ENCODE results near the gene ATF5. TPM values are rescaled to one million over a fixed set of nuclear protein-coding genes. Genes with fewer than 3 reads are reported as not detected.
"Not testable (repeated sequence)": the region's sequence is repeated elsewhere in the genome, so short reads cannot be mapped to it uniquely, and the experiment has no call there.

ATF5 gene
- polyA plus RNA-seq, 1 donor: 28.8 TPM

GRCh38 chr19:49923055-49924003 lies 5.7 kb upstream of the ATF5 start:
- DNase-seq: no peak

- DNase-seq: no peak
Measured at GRCh38 chr19:49924004-49924880, 4.8 kb upstream of the ATF5 start.

- DNase-seq: not testable (repeated sequence)
Measured at GRCh38 chr19:49924881-49925210, 4.2 kb upstream of the ATF5 start.

GRCh38 chr19:49925486-49925885 lies 3.5 kb upstream of the ATF5 start:
- DNase-seq: no peak

GRCh38 chr19:49926515-49926914 lies 2.5 kb upstream of the ATF5 start:
- no peak for DNase-seq

GRCh38 chr19:49927526-49928264 lies 1.3 kb upstream of the ATF5 start:
- no peak for DNase-seq

- DNase-seq: peak; percentile 91
Measured at GRCh38 chr19:49929611-49930482, 842 bp downstream of the ATF5 start.

- DNase-seq: no peak
Measured at GRCh38 chr19:49930483-49931011, 1.5 kb downstream of the ATF5 start.

- no peak for DNase-seq
Measured at GRCh38 chr19:49931293-49932040, 2.5 kb downstream of the ATF5 start.

GRCh38 chr19:49932041-49932451 lies 3.0 kb downstream of the ATF5 start:
- no peak for DNase-seq

GRCh38 chr19:49932731-49933131 lies 3.7 kb downstream of the ATF5 start:
- no peak for DNase-seq

- no peak for DNase-seq
Measured at GRCh38 chr19:49933643-49934042, 4.6 kb downstream of the ATF5 start.

GRCh38 chr19:49936549-49936948 lies 7.5 kb downstream of the ATF5 start:
- no peak for DNase-seq

- DNase-seq: peak; percentile 81
Measured at GRCh38 chr19:49937750-49938381, 8.9 kb downstream of the ATF5 start.

GRCh38 chr19:49938662-49939061 lies 9.7 kb downstream of the ATF5 start:
- no peak for DNase-seq

- DNase-seq: no peak
Measured at GRCh38 chr19:49939721-49940481, 10.9 kb downstream of the ATF5 start.

GRCh38 chr19:49940482-49940791 lies 11.4 kb downstream of the ATF5 start:
- DNase-seq: no peak

- not testable (repeated sequence) for DNase-seq
Measured at GRCh38 chr19:49944567-49944966, 15.6 kb downstream of the ATF5 start.

- DNase-seq: no peak
Measured at GRCh38 chr19:49946415-49946814, 17.4 kb downstream of the ATF5 start.

Data from hindlimb muscle (tissue), 1 donor.